ENCODE results near the gene LZTS2. TPM values are rescaled to one million over a fixed set of nuclear protein-coding genes. Genes with fewer than 3 reads are reported as not detected.

LZTS2 gene
- total RNA-seq, 1 donor from 2014 or later, result 63.6 TPM

- DNase-seq (ENCODE audit: low spot score), result peak; percentile 91
Observed at GRCh38 chr10:100998183-100998990, 1.2 kb upstream of the LZTS2 start.

DNA sequence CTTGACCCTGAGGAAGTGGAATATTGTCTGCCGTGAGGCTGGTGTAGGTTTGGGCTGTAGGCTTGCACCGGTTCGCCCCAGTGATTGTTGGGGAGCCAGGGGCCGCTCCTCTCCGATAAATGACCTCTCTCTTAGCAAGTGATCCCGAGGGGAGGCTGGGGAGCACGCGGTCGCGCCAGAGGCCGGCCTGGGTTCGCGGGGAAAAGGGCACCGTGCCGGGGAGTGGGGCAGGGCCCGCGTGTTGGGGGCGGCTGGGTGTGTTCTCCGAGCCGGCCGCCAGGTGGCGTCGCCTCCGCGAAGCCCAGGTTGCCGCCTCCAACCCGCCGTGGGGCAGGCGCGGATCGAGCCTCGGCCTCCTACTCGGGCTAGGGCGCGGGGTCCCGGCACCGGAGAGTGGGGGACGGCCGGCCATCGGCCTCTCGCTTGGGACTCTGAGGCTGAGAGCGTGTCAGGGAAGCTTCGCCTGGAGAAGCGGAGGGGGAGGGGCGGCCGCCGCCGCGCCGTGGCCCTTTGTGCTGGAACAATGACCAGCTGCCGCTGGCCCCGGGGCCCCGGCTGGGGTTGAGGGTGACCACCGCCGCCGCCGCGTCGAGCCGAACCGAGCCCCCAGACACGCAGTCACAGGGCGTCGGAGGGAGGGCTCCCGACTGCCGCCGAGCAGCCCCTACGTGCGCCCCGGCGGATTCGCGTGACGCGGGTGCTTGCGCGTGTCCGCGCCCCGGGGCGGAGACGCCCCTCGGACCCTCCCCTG, 442 bp upstream of the LZTS2 start:
- DNase-seq (ENCODE audit: low spot score), result peak; percentile 85

GRCh38 chr10:101000127-101000914, 713 bp downstream of the LZTS2 start:
- no peak for DNase-seq (ENCODE audit: low spot score)

GRCh38 chr10:101000915-101001658, 1.5 kb downstream of the LZTS2 start:
- DNase-seq (ENCODE audit: low spot score), result peak; percentile 91

- no peak for DNase-seq (ENCODE audit: low spot score)
Observed at GRCh38 chr10:101001659-101002035, 2.0 kb downstream of the LZTS2 start.

- DNase-seq (ENCODE audit: low spot score), result no peak
Observed at GRCh38 chr10:101002456-101002855, 2.8 kb downstream of the LZTS2 start.

GRCh38 chr10:101003639-101004206, 4.1 kb downstream of the LZTS2 start:
- no peak for DNase-seq (ENCODE audit: low spot score)

DNA sequence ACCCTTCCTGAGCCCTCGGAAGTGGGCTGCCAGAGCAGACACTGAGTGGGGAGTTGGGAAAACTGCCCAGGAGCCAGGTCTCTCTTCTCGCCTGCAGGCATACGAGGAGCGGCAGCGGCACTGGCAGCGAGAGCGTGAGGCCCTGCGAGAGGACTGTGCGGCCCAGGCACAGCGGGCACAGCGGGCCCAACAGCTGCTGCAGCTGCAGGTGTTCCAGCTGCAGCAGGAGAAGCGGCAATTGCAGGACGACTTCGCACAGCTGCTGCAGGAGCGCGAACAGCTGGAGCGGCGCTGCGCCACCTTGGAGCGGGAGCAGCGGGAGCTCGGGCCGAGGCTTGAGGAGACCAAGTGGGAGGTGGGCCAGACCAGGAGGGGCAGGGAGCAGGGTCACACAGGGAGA, 5.8 kb downstream of the LZTS2 start:
- no peak for DNase-seq (ENCODE audit: low spot score)

DNA sequence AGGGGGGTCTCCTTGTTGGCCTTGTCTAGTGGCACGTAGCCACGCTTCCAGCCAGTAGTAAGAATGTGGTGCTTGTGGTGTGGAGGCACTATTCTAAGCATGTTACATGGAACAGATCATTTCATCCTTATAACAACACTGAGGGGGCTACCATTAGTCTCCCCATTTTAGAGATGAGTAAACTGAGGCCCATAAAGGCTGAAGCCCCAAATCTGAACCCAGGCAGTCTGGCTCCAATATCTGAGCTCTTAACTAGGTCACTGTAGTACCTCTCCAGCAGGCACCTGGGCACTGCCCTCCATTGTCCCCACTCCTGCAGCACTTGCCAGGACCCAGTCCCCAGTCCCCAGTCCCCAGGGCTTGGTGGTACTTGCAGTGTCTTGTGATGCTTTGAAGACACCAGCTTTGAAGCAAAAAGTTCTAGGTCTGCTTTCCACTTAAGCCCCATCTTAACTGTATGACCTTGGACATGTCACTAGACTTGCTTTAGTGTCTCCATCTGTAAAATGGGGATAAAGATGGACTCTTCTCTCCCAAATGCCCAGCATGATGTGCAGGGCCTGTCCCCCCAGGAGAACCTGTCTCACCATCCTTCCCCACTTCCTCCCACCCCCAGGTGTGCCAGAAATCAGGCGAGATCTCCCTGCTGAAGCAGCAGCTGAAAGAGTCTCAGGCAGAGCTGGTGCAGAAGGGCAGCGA, 6.4 kb downstream of the LZTS2 start:
- DNase-seq (ENCODE audit: low spot score), result no peak

DNA sequence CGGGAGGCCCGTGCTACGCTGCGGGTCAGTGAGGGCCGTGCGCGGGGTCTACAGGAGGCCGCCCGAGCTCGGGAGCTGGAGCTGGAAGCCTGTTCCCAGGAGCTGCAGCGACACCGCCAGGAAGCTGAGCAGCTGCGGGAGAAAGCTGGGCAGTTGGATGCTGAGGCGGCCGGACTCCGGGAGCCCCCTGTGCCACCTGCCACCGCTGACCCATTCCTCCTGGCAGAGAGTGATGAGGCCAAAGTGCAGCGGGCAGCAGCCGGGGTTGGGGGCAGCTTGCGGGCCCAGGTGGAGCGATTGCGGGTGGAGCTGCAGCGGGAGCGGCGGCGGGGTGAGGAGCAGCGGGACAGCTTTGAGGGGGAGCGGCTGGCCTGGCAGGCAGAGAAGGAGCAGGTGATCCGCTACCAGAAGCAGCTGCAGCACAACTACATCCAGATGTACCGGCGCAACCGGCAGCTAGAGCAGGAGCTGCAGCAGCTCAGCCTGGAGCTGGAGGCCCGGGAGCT, 7.0 kb downstream of the LZTS2 start:
- no peak for DNase-seq (ENCODE audit: low spot score)

DNA sequence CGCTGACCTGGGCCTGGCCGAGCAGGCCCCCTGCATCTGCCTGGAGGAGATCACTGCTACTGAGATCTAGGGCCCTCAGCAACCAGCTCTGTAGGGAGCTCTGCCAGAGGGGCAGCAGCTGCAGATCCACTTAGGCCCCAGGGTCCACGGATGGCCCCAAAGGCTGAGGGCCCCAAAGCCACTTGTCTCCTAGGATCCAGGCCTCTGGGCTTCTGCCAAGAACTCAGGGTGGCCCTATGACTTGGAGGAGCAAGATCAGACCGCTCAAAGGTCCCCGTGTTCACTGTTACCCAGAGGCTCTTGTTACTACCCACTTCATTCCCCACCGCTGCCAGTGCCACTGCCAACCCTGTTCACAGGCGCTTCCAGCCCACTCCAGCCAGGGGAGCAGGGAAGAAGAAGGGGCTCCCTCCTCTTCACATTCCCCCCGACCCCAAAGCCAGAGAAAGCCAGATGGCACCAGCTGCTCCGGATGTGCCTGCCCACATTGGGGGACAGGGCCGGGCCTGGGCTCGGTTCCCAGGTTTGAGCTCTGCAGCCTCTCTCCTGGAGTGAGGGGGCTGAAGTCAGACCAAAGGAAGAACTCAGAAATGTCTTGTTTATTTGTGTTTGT, 7.6 kb downstream of the LZTS2 start:
- DNase-seq (ENCODE audit: low spot score), result no peak

DNA sequence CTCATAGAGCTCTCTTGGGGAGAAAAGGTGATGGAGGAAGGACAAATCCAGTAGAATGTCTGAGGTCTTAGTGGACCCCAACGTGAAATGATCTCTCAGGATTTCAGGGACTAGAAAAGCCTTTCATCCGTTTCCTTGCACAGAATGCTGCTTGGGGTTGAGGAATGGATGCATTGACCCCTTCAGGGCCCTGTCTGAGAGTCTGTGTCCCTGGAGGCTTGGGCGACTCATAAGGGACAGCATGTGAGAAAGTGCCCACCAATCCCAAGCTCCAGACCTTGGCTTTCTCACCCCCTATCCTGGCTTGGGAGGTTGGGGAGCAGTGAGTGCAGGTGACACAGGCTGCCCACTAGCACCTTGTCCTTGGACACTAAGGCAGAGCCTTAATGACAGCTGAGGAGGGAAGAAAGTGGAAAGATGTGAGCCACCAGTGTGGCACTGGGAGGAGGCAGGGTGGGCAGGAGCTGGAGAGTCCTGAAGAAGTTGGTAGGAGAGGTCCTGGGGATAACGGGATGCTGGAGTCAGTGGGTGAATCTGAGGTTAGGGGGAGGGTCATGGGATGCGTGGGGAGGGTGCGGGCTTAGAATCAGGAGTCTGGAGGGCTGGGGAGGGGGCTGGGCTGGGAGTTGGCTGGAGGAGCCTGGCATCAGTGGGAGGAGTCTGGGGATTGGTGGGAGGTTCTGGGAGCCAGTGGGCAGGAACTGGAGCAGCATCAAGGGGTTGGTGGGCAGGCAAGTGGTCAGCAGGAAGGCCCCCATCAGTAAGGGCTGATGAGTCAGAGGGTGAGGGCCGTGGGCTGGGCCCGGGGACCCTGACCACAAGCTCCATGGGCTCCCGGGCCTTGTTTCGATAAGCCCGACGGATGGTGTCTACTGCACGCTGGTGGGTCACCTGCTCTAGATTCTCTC, 8.6 kb downstream of the LZTS2 start:
- DNase-seq (ENCODE audit: low spot score), result no peak

- no peak for DNase-seq (ENCODE audit: low spot score)
Observed at GRCh38 chr10:101008823-101009423, 9.3 kb downstream of the LZTS2 start.

GRCh38 chr10:101010329-101010728, 10.7 kb downstream of the LZTS2 start:
- DNase-seq (ENCODE audit: low spot score), result no peak

GRCh38 chr10:101011517-101012423, 12.2 kb downstream of the LZTS2 start:
- DNase-seq (ENCODE audit: low spot score), result peak; percentile 42

- peak; percentile 91 for DNase-seq (ENCODE audit: low spot score)
Observed at GRCh38 chr10:101012525-101013364, 13.1 kb downstream of the LZTS2 start.

Measured in ureter (tissue), 1 donor.